Small intestine (tissue), 7 donors: ENCODE data around the gene MYLK. TPM values are rescaled to one million over a fixed set of nuclear protein-coding genes. Genes with fewer than 3 reads are reported as not detected.

Source experiments
- DNase-seq, 2 donors: peaks; one replicate each; pipeline versions ENCODE4 v3.0.0 to v3.0.0-alpha.2; 2013
- FAIRE-seq: peaks from 2 replicates; lab custom pipeline; 2012; peaks lifted over from hg19 to GRCh38; lab: Jason Lieb, UNC
- H3K27ac ChIP-seq, 3 donors: one replicate each; pipeline ENCODE4 v1.5.1; 2013; ENCODE audit warnings: low read length in 2 of 3, mild to moderate bottlenecking in 2 of 3, control low read depth in 1 of 3, inconsistent platforms in 1 of 3, low read depth in 1 of 3, moderate library complexity in 1 of 3
- H3K27me3 ChIP-seq, 3 donors: one replicate each; pipeline ENCODE4 v1.6.1; 2013; ENCODE audit warnings: low read length in 3 of 3, inconsistent platforms in 1 of 3; ENCODE audit not compliant: control insufficient read depth in 3 of 3, insufficient read depth in 3 of 3
- H3K36me3 ChIP-seq, 3 donors: one replicate each; pipeline ENCODE4 v1.6.1; 2013; ENCODE audit warnings: low read length in 3 of 3, inconsistent platforms in 1 of 3, low read depth in 1 of 3, mild to moderate bottlenecking in 1 of 3, moderate library complexity in 1 of 3; ENCODE audit not compliant: control insufficient read depth in 3 of 3, insufficient read depth in 2 of 3
- H3K4me1 ChIP-seq, 3 donors: one replicate each; pipeline ENCODE4 v1.6.1; 2013; ENCODE audit warnings: low read length in 2 of 3, inconsistent platforms in 1 of 3, low read depth in 1 of 3, mild to moderate bottlenecking in 1 of 3, moderate library complexity in 1 of 3; ENCODE audit not compliant: control insufficient read depth in 3 of 3, insufficient read depth in 2 of 3
- H3K4me3 ChIP-seq, 3 donors: one replicate each; pipeline ENCODE4 v1.5.1; 2013; ENCODE audit warnings: low read length in 3 of 3, control low read depth in 1 of 3, inconsistent platforms in 1 of 3, low read depth in 1 of 3, mild to moderate bottlenecking in 1 of 3, moderate library complexity in 1 of 3
- H3K9me3 ChIP-seq, 2 donors: one replicate each; pipeline ENCODE4 v1.6.1; 2013; ENCODE audit warnings: low read depth in 1 of 2, low read length in 1 of 2; ENCODE audit not compliant: control insufficient read depth in 2 of 2, insufficient read depth in 1 of 2
- WGBS, 3 donors: extraction: QIAGEN DNeasy Blood & Tissue Kit; methylation state at CpG; one replicate each; pipeline ENCODE4 v1.1.7; 2013; 5-methylcytosine and 5-hydroxymethylcytosine counted together
- polyA plus RNA-seq, 4 donors: library from polyadenylated mRNA; stranded (reverse) in 3 of 4; unstranded in 1 of 4; fragments of 200-250 nt in 3 of 4; fragments of 120-200 nt in 1 of 4; gene quantifications; one replicate each; pipeline versions ENCODE4 v1.2.1 to v1.2.3, GENCODE V29; 2013
- donor health status: healthy with polysubstance abuse.
- donor health status: control.
- donor health status: control.
- donor health status: Bipolar disorder and iron deficiency.
- donor health status: healthy.

MYLK gene
- polyA plus RNA-seq, 4 donors, result 2.2 to 51.5 (median 24.5) TPM

DNA sequence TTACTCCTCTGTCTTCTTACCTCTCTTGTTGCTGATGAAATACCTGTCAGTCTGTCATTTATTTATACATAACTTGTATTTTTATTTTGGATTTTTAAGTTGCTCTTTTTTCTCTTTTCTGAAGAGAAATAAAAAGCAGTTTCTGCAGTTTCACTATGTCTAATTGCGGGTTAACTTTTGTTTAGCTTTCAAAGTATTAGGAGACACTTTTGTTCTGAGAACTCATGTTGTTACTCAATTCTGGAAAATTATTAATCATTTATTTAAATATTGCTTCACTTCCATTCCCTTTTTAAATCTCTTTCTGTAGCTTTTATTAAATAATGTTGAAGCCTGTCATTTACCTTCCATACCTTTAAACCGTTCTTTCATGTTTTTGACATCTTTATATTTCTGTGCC lies 29.2 kb downstream of the MYLK start:
- Histone ChIP-seq H3K27me3 (peaks cover 0 to 3% (median 0%) of the 10 kb centered on the region in 3 donors), H3K9me3 (no peaks in the 10 kb centered on the region), H3K4me3 (no peak overlapping the region), H3K36me3 (no peaks in the 10 kb centered on the region), H3K27ac (no peak overlapping the region), H3K4me1 (no peaks in the 10 kb centered on the region)
- DNase-seq, result no peak
- WGBS, 3 donors, result 68 to 83% (median 75%) methylated on average over 2 of the region's 2 CpGs
- no peak for FAIRE-seq

- 89 to 92% (median 92%) methylated on average over 2 of the region's 2 CpGs for WGBS, 3 donors
- no peak for FAIRE-seq
- H3K27me3 ChIP-seq, result peaks cover 0 to 3% (median 1%) of the 10 kb centered on the region in 3 donors
Observed at GRCh38 chr3:123853686-123854372, 30.3 kb downstream of the MYLK start.

DNA sequence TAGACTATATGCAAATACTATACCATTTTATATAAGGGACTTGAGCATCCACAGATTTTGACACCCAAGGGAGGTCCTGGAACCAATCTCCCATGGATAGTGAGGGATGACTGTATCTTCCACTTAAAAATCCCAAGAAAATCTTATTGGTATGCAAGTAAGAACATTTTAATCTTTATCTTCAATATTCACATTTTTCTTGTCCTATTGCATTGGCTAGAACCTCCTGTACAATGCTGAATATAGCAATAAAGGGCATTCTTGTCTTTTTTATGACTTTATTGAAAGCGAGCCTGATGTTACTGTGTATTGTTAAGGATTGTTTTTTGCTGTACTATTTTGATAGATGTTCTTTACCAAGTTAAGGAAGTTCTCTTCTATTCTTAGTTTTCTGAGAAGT lies 36.9 kb downstream of the MYLK start:
- no peak overlapping the region for H3K27ac ChIP-seq
- WGBS, 3 donors, result 79 to 91% (median 81%) methylated on average over 1 of the region's 1 CpG
- DNase-seq (no peak), FAIRE-seq (no peak)
- H3K27me3 ChIP-seq, result peaks cover 0 to 1% (median 0%) of the 10 kb centered on the region in 3 donors
- H3K4me1 ChIP-seq, result no peaks in the 10 kb centered on the region
- peaks cover 0 to 9% of the 10 kb centered on the region in 2 donors for H3K9me3 ChIP-seq
- no peak overlapping the region for H3K4me3 ChIP-seq
- H3K36me3 ChIP-seq, result no peaks in the 10 kb centered on the region

More at GRCh38 chr3:123853686-123854372, 30.3 kb downstream of the MYLK start:
- H3K4me1 ChIP-seq, result no peaks in the 10 kb centered on the region
- H3K27ac ChIP-seq, result no peak overlapping the region
- DNase-seq, result no peak
- no peaks in the 10 kb centered on the region for H3K36me3 ChIP-seq
- H3K4me3 ChIP-seq, result no peak overlapping the region
- H3K9me3 ChIP-seq, result peaks cover 0 to 3% of the 10 kb centered on the region in 2 donors

GRCh38 chr3:123843668-123844067 lies 40.5 kb downstream of the MYLK start:
- no peak overlapping the region for H3K4me3 ChIP-seq
- FAIRE-seq (no peak), DNase-seq (no peak)
- no peaks in the 10 kb centered on the region for H3K36me3 ChIP-seq
- no peaks in the 10 kb centered on the region for H3K27me3 ChIP-seq
- H3K4me1 ChIP-seq, result no peaks in the 10 kb centered on the region
- H3K27ac ChIP-seq, result no peak overlapping the region
- peaks cover 0 to 4% of the 10 kb centered on the region in 2 donors for H3K9me3 ChIP-seq

GRCh38 chr3:123842711-123843110 lies 41.4 kb downstream of the MYLK start:
- Histone ChIP-seq H3K9me3 (no peaks in the 10 kb centered on the region), H3K4me3 (no peak overlapping the region), H3K27ac (no peak overlapping the region), H3K36me3 (no peaks in the 10 kb centered on the region), H3K27me3 (no peaks in the 10 kb centered on the region), H3K4me1 (no peaks in the 10 kb centered on the region)
- FAIRE-seq (no peak), DNase-seq (no peak)
- 84 to 91% (median 87%) methylated on average over 4 of the region's 4 CpGs for WGBS, 3 donors

DNA sequence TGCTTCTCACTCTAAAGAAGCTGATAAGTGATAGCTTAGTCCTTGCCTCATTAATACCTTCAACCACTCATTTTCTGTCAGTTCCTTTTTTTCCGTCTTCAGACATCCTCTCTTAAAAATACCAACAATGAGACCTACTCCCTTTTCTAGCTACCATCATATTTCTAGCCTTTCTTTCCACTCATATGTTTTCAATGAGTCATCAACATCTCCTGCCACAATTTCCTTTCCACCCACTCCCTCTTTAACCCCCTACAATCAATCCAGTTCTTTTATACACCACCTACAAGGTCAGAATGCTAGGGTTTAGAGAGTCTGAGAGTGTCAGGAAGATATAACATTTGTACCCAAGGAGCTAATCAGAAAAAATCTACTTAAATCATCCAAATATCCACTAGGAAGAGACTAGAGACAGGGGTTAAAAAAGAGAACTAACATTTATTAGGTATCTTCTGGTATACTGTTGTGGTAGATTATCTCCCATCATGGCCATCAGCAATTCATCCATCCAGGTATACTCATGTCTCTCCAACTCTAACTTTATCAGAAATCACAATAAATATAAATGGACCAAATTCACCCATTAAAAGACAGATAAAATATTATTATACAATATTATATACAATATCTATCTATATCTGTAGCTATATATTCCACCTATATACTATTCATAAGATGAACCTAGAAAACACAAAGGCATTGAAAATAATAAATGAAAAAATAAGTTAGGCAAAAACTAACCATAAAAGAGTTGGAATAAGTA lies 42.5 kb downstream of the MYLK start:
- no peaks in the 10 kb centered on the region for H3K27me3 ChIP-seq
- H3K4me1 ChIP-seq, result no peaks in the 10 kb centered on the region
- FAIRE-seq (no peak), DNase-seq (no peak)
- no peak overlapping the region for H3K4me3 ChIP-seq
- H3K27ac ChIP-seq, result no peak overlapping the region
- H3K9me3 ChIP-seq, result no peaks in the 10 kb centered on the region
- H3K36me3 ChIP-seq, result no peaks in the 10 kb centered on the region
- 67 to 90% (median 78%) methylated on average over 1 of the region's 1 CpG for WGBS, 3 donors

DNA sequence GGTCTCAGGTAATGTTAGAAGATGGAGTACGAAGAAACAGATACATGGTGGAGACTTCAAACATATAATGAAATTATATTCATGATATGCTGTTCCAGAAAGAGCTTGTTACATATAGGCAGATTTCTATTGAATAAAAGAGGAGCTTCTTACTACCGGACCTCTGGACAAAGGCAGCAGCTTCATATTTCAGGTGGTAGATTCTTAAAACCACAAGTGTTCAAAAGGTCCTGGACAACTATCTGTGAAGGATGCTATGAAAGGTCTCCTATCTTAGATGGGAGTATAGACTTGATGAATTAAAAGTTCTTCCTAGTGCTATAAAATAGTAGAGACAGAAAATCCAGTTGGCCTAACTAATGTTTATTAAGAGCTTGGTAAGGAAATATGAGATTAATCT lies 43.2 kb downstream of the MYLK start:
- 86 to 95% (median 89%) methylated on average over 2 of the region's 2 CpGs for WGBS, 3 donors
- no peak for DNase-seq
- no peaks in the 10 kb centered on the region for H3K27me3 ChIP-seq
- H3K9me3 ChIP-seq, result no peaks in the 10 kb centered on the region
- no peak overlapping the region for H3K4me3 ChIP-seq
- FAIRE-seq, result no peak
- H3K4me1 ChIP-seq, result no peaks in the 10 kb centered on the region
- no peak overlapping the region for H3K27ac ChIP-seq
- H3K36me3 ChIP-seq, result no peaks in the 10 kb centered on the region

GRCh38 chr3:123837858-123838257 lies 46.3 kb downstream of the MYLK start:
- H3K4me3 ChIP-seq, result no peak overlapping the region
- FAIRE-seq, result no peak

More at GRCh38 chr3:123837858-123838257, 46.3 kb downstream of the MYLK start:
- DNase-seq, result no peak
- Histone ChIP-seq H3K27me3 (no peaks in the 10 kb centered on the region), H3K9me3 (no peaks in the 10 kb centered on the region), H3K27ac (no peak overlapping the region), H3K4me1 (no peaks in the 10 kb centered on the region), H3K36me3 (no peaks in the 10 kb centered on the region)
